Adrenal gland (tissue), 12 donors: ENCODE measurements around the gene TGIF1. TPM values are rescaled to one million over a fixed set of nuclear protein-coding genes. Genes with fewer than 3 reads are reported as not detected.

Experiments used
- DNase-seq, 7 donors: peaks; one replicate each; pipeline ENCODE4 v3.0.0-alpha.2; 2019 to 2020
- H3K27ac ChIP-seq, 5 donors: fragments of 200-600 bp; sonication (generic) in 4 of 5; 1 replicate in 3 of 5; 2 replicates in 2 of 5; pipeline versions ENCODE4 v1.5.1 to v1.8.0; 2016 to 2020; ENCODE audit warnings: mild to moderate bottlenecking in 1 of 5
- H3K27me3 ChIP-seq: fragments of 200-600 bp; 2 replicates; pipeline ENCODE4 v1.8.0; 2021
- H3K36me3 ChIP-seq, 2 donors: fragments of 200-600 bp; replicated peaks in 1 of 2; 1 replicate in 1 of 2; 2 replicates in 1 of 2; pipeline versions ENCODE4 v1.5.1 to v1.8.0; 2018 to 2022
- H3K4me1 ChIP-seq, 2 donors: fragments of 200-600 bp; replicated peaks in 1 of 2; 1 replicate in 1 of 2; 2 replicates in 1 of 2; pipeline versions ENCODE4 v1.5.1 to v1.8.0; 2018 to 2021
- H3K4me3 ChIP-seq, 4 donors: fragments of 200-600 bp; sonication (generic) in 3 of 4; one replicate each; pipeline ENCODE4 v1.5.1; 2016 to 2018
- H3K9me3 ChIP-seq, 3 donors: fragments of 200-600 bp; sonication (generic) in 1 of 3; replicated peaks in 1 of 3; 1 replicate in 2 of 3; 2 replicates in 1 of 3; pipeline versions ENCODE4 v1.5.1 to v1.8.0; 2016 to 2021
- CTCF ChIP-seq, 6 experiments: fragments of 450-650 bp in 4 of 6; fragments of 200-600 bp in 2 of 6; sonication (generic) in 1 of 6; IDR thresholded peaks; 1 replicate in 5 of 6; 2 replicates in 1 of 6; pipeline versions ENCODE4 v1.5.1 to v1.8.0; 2016 to 2021; ENCODE audit warnings: antibody characterized with exemption in 6 of 6, mild to moderate bottlenecking in 2 of 6, moderate library complexity in 1 of 6
- POLR2A ChIP-seq, 2 donors: fragments of 450-650 bp; IDR thresholded peaks; one replicate each; pipeline ENCODE4 v1.6.1; 2017; ENCODE audit warnings: antibody characterized with exemption in 2 of 2, mild to moderate bottlenecking in 2 of 2, moderate library complexity in 1 of 2
- WGBS, 4 donors: extraction: QIAGEN DNeasy Blood & Tissue Kit in 2 of 4; methylation state at CpG; one replicate each; pipeline versions ENCODE4 v1.1.5 to v1.1.7; 2013 to 2017; 5-methylcytosine and 5-hydroxymethylcytosine counted together
- intact Hi-C, 2 donors: fragments of 100-400 bp; cut with DNase I; formaldehyde crosslinking; loops; one replicate each; pipeline versions ENCODE4 v1.14.1 to v1.15.0; 2022 to 2023
- polyA plus RNA-seq, 3 donors: library from polyadenylated mRNA; stranded (reverse); fragments of 200-250 nt in 2 of 3; fragments of 350-450 nt in 1 of 3; fragmentation: Illumina TruSeq in 1 of 3; extraction: RNeasy Lipid Tissue Mini Kit (QIAGEN cat#74804) in 1 of 3; gene quantifications; one replicate each; pipeline ENCODE4 v1.2.3, GENCODE V29; 2013 to 2014
- total RNA-seq, 9 donors: library from RNA; depleted of rRNA in 4 of 9; stranded (reverse); fragments of >200 nt in 4 of 9; fragments of 120-200 nt in 1 of 9; fragmentation: NEBNext Ultra II Directional in 1 of 9; extraction: Animal tissue kit (Norgen Biotek cat#: 25700) in 1 of 9; gene quantifications; one replicate each; pipeline versions ENCODE4 v1.1.0 to v1.2.4, GENCODE V29; 2013 to 2023
- donor health status: healthy with polysubstance abuse.
- donor health status: Bipolar disorder and iron deficiency.
- donor health status: DM: yes; HTN: yes; CAD: no.
- donor health status: DM: no; HTN: no; CAD: no.
- donor health status: DM: no; HTN: no; CAD: no.
- donor health status: DM: yes; HTN: yes; CAD: no.

The TGIF1 gene
- total and polyA plus RNA-seq, 12 donors: 25.7 to 83.1 (median 56.7) TPM

GRCh38 chr18:3451989-3452749 is 2.2 kb downstream of the TGIF1 start:
- DNase-seq: peak; percentile 47 to 74 (median 60)
- 1 to 6% (median 2%) methylated on average over 30 to 53 of the region's 53 CpGs for WGBS, 4 donors

DNA sequence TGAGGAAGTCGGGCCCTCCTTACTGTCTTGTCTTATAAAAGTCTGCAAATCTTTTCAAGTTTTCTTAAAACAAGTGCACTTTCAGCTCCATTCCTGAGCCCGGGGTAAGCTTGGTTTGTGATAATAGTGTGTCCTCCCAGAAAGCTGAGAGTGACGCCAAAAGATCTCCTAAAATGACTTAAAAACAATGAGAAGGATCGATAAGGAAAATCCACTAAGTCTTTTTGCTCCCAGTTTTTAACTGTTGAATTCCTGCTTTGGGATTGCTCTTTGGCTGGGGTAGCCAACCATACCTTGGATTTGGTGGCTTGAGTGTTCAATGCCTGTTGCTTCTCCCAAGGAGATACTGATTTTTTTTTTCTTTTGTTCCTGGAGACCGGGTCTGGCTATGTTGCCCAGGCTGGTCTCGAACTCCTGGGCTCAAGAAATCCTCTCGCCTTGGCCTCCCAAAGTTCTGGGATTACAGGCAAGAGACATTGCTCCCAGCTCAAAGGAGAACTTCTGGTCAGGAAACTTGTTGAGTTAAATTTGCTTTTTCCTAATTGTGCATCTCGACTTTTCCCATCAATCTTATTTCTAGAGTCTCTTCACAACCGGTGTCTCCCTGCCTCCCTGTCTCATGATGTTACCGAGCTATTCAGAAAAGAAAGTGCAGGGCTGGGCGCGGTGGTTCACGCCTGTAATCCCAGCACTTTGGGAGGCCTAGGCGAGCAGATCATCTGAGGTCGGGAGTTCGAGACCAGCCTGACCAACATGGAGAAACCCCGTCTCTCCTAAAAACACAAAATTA is 3.0 kb downstream of the TGIF1 start:
- Histone ChIP-seq H3K27ac (peak overlapping the region; percentile 80 to 99 (median 97)), H3K4me1 (peaks cover 11 to 27% of the 10 kb centered on the region in 2 donors), H3K4me3 (peak overlapping the region in 3 of 4 donors; percentile 50 to 95 (median 70)), H3K27me3 (no peaks in the 10 kb centered on the region), H3K36me3 (peaks cover 0 to 21% of the 10 kb centered on the region in 2 donors), H3K9me3 (no peaks in the 10 kb centered on the region)
- WGBS, 4 donors: 26 to 41% (median 31%) methylated on average over 16 to 17 of the region's 17 CpGs
- intact Hi-C loops: loop anchor here (5.0 to 10.0 kb wide), 5 partner anchors 139 to 212 kb away; partner anchors contain the start of gene MYL12B (in 1 of the 2)
- peak in 1 of 7 donors; percentile 33 for DNase-seq
- no peak for TF ChIP-seq CTCF (IDR thresholded peaks at IDR 0.05)
- TF ChIP-seq POLR2A (IDR thresholded peaks at IDR 0.05): no peak

More at GRCh38 chr18:3451989-3452749, 2.2 kb downstream of the TGIF1 start:
- H3K27me3 ChIP-seq: no peaks in the 10 kb centered on the region
- H3K36me3 ChIP-seq: peaks cover 0 to 13% of the 10 kb centered on the region in 2 donors
- H3K27ac ChIP-seq: peak overlapping the region; percentile 80 to 99 (median 97)
- TF ChIP-seq POLR2A (IDR thresholded peaks at IDR 0.05): peak in 1 of 2 donors; percentile 50
- no peak for TF ChIP-seq CTCF (IDR thresholded peaks at IDR 0.05)
- intact Hi-C loops: loop anchor here (5.0 to 10.0 kb wide), 5 partner anchors 140 to 213 kb away; partner anchors contain the start of gene MYL12B (in 1 of the 2)
- no peaks in the 10 kb centered on the region for H3K9me3 ChIP-seq
- H3K4me3 ChIP-seq: peak overlapping the region; percentile 50 to 95 (median 63)
- H3K4me1 ChIP-seq: peaks cover 12 to 28% of the 10 kb centered on the region in 2 donors

DNA sequence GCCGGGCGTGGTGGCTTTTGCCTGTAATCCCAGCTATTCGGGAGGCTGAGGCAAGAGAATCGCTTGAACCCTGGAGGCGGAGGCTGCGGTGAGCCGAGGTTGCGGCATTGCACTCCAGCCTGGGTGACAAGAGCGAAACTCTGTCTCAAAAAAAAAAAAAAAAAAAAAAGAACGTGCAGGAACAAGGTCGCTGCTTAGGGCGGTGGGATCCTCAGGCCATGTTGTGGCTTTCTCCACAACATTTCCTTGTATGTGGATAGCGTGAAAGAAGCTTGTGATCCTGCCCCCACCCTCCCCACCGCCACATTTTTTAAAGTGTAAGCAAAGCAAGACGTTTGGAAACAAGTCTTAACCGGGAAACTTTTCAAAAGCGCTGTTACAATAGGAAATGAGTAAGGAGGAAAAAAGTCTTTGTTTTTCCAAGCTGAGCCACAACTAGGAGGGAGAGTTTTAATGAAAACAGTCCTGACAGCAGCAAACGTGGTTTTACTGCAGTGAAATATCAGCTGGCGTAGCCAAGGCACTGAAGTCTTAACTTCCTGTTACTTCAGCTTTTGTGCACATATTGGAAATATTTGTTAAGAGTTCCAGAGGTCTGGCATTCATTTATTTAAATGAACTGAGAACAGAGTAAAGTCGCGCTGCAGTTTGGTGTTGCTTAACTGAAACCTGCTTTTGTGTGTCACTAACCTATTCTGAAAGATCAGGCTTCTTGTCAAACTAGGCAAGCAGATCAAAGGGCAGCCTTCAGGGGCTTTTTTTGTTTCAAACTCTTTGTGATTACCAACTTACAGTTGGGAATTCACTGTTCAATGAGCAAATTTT is 3.8 kb downstream of the TGIF1 start:
- Histone ChIP-seq H3K36me3 (peaks cover 0 to 29% of the 10 kb centered on the region in 2 donors), H3K27ac (peak overlapping the region; percentile 80 to 99 (median 97)), H3K4me3 (peak overlapping the region in 2 of 4 donors; percentile 2 to 95), H3K4me1 (peaks cover 11 to 27% of the 10 kb centered on the region in 2 donors), H3K9me3 (no peaks in the 10 kb centered on the region), H3K27me3 (no peaks in the 10 kb centered on the region)
- TF ChIP-seq CTCF (IDR thresholded peaks at IDR 0.05): no peak
- TF ChIP-seq POLR2A (IDR thresholded peaks at IDR 0.05): no peak
- DNase-seq: peak; percentile 28 to 71 (median 58)
- intact Hi-C loops: loop anchor here (5.0 to 10.0 kb wide), 5 partner anchors 139 to 211 kb away; partner anchors contain the start of gene MYL12B (in 1 of the 2)
- 5 to 18% (median 8%) methylated on average over 19 to 21 of the region's 21 CpGs for WGBS, 4 donors
